Endodermal cell (in vitro differentiated cells): ENCODE data around the gene LCE6A. TPM values are rescaled to one million over a fixed set of nuclear protein-coding genes. Genes with fewer than 3 reads are reported as not detected.

Source experiments
- DNase-seq: peaks from one replicate; pipeline ENCODE4 v3.0.0-alpha.2; 2017
- H3K27ac ChIP-seq: 2 replicates; pipeline ENCODE4 v1.5.1; 2013; ENCODE audit warnings: mild to moderate bottlenecking, low read depth, low read length, moderate library complexity
- H3K27me3 ChIP-seq: 2 replicates; pipeline ENCODE4 v1.6.1; 2013; ENCODE audit warnings: mild to moderate bottlenecking, low read length, moderate library complexity; ENCODE audit not compliant: insufficient read depth, control insufficient read depth, poor library complexity, severe bottlenecking
- H3K36me3 ChIP-seq: 2 replicates; pipeline ENCODE4 v1.7.0; 2013; ENCODE audit warnings: mild to moderate bottlenecking, low read length, moderate library complexity; ENCODE audit not compliant: control insufficient read depth, insufficient read depth
- H3K4me1 ChIP-seq: one replicate; pipeline ENCODE4 v1.7.0; 2013; ENCODE audit warnings: low read length; ENCODE audit not compliant: control insufficient read depth, insufficient read depth
- H3K4me3 ChIP-seq: 2 replicates; pipeline ENCODE4 v1.5.1; 2013; ENCODE audit warnings: mild to moderate bottlenecking, low read length, moderate library complexity
- H3K9ac ChIP-seq: 2 replicates; pipeline ENCODE4 v1.6.1; 2013; ENCODE audit warnings: mild to moderate bottlenecking, low read length, moderate library complexity; ENCODE audit not compliant: poor library complexity, severe bottlenecking; ENCODE audit errors: extremely low read depth
- H3K9me3 ChIP-seq: 2 replicates; pipeline ENCODE4 v1.6.1; 2013; ENCODE audit warnings: mild to moderate bottlenecking, low read length, moderate library complexity; ENCODE audit not compliant: control insufficient read depth
- H3K27ac Mint-ChIP-seq: 2 replicates; pipeline ENCODE4 v1.8.0; 2020; ENCODE audit warnings: mixed read lengths
- H3K27me3 Mint-ChIP-seq: 2 replicates; pipeline ENCODE4 v1.8.0; 2021; ENCODE audit warnings: mild to moderate bottlenecking, mixed read lengths; ENCODE audit not compliant: insufficient read depth
- H3K36me3 Mint-ChIP-seq: 2 replicates; pipeline ENCODE4 v1.8.0; 2020; ENCODE audit warnings: low read depth, mixed read lengths
- H3K4me1 Mint-ChIP-seq: 2 replicates; pipeline ENCODE4 v1.8.0; 2020; ENCODE audit warnings: mixed read lengths
- H3K4me3 Mint-ChIP-seq: 2 replicates; pipeline ENCODE4 v1.8.0; 2020; ENCODE audit warnings: mild to moderate bottlenecking, moderate library complexity, mixed read lengths
- H3K9me3 Mint-ChIP-seq: 2 replicates; pipeline ENCODE4 v1.8.0; 2020; ENCODE audit warnings: mild to moderate bottlenecking, mixed read lengths
- CTCF ChIP-seq: fragments of 200-600 bp; sonication (generic); conservative IDR thresholded peaks from 2 replicates; pipeline ENCODE4 v1.5.0; 2021; ENCODE audit warnings: antibody characterized with exemption, mild to moderate bottlenecking
- WGBS, 2 experiments: methylation state at CpG; one replicate each; pipeline versions ENCODE4 v1.1.5 to v1.1.7; 2013; ENCODE audit warnings: missing lambda C conversion rate in 2 of 2, mixed read lengths in 1 of 2; ENCODE audit not compliant: insufficient coverage in 1 of 2, insufficient read length in 1 of 2; 5-methylcytosine and 5-hydroxymethylcytosine counted together
- total RNA-seq, 2 donors: library from RNA; stranded (reverse); fragmentation: NEBNext Ultra II Directional in 1 of 2; extraction: Animal tissue kit (Norgen Biotek cat#: 25700) in 1 of 2; gene quantifications; 2 replicates in 1 of 2; 3 replicates in 1 of 2; pipeline ENCODE4 v1.2.1, GENCODE V29; 2021

LCE6A gene
- total RNA-seq, 2 donors from 2014 or later = not detected

GRCh38 chr1:152824964-152825363 is 17.7 kb upstream of the LCE6A start:
- Mint-ChIP-seq H3K4me1 (no peaks in the 10 kb centered on the region), H3K9me3 (peaks cover 67% of the 10 kb centered on the region), H3K27ac (no peak overlapping the region), H3K36me3 (peaks cover 2% of the 10 kb centered on the region), H3K27me3 (no peaks in the 10 kb centered on the region), H3K4me3 (no peak overlapping the region)
- DNase-seq = no peak
- Histone ChIP-seq H3K27ac (no peak overlapping the region), H3K4me3 (no peak overlapping the region), H3K4me1 (no peaks in the 10 kb centered on the region), H3K36me3 (no peaks in the 10 kb centered on the region), H3K9ac (no peak overlapping the region), H3K27me3 (no peaks in the 10 kb centered on the region), H3K9me3 (peaks cover 64% of the 10 kb centered on the region)
- no peak for TF ChIP-seq CTCF

GRCh38 chr1:152827173-152827572 is 15.5 kb upstream of the LCE6A start, which contains the start of gene LCE1A:
Gene LCE1A, plus strand, starts transcription at chr1:152827473. Its CDS starts 0 bp downstream, at chr1:152827473.
- DNase-seq = no peak
- Histone ChIP-seq H3K9me3 (peaks cover 53% of the 10 kb centered on the region), H3K27me3 (no peaks in the 10 kb centered on the region), H3K4me3 (no peak within 1 kb of the TSS), H3K9ac (no peak within 1 kb of the TSS), H3K4me1 (no peaks in the 10 kb centered on the region), H3K27ac (no peak within 1 kb of the TSS), H3K36me3 (no peaks in the 10 kb centered on the region)
- no peaks in the 10 kb centered on the region for H3K36me3 Mint-ChIP-seq
- no peak for TF ChIP-seq CTCF
- WGBS, 2 experiments = 60 to 81% methylated on average over 2 of the region's 2 CpGs
- no peaks in the 10 kb centered on the region for H3K27me3 Mint-ChIP-seq
- H3K27ac Mint-ChIP-seq = no peak within 1 kb of the TSS
- H3K4me3 Mint-ChIP-seq = no peak within 1 kb of the TSS
- H3K9me3 Mint-ChIP-seq = peaks cover 78% of the 10 kb centered on the region
- H3K4me1 Mint-ChIP-seq = no peaks in the 10 kb centered on the region

- Mint-ChIP-seq H3K4me3 (no peak overlapping the region), H3K27ac (no peak overlapping the region), H3K9me3 (peaks cover 78% of the 10 kb centered on the region), H3K27me3 (no peaks in the 10 kb centered on the region), H3K4me1 (no peaks in the 10 kb centered on the region), H3K36me3 (no peaks in the 10 kb centered on the region)
- DNase-seq = no peak
- no peak for TF ChIP-seq CTCF
- Histone ChIP-seq H3K27ac (no peak overlapping the region), H3K4me1 (no peaks in the 10 kb centered on the region), H3K27me3 (no peaks in the 10 kb centered on the region), H3K9me3 (peaks cover 35% of the 10 kb centered on the region), H3K4me3 (no peak overlapping the region), H3K36me3 (no peaks in the 10 kb centered on the region), H3K9ac (no peak overlapping the region)
- WGBS, 2 experiments = 0 to 26% methylated on average over 1 to 2 of the region's 2 CpGs
Measured at GRCh38 chr1:152836870-152837269, 5.8 kb upstream of the LCE6A start.
